Stimulated activated CD4-positive, alpha-beta T cell treated with anti-CD3 and anti-CD28 coated beads, Interleukin-15, amount 100 ng/mL, for 48 hours (primary cell): Measurements from ENCODE around the gene IRF9.

ENCODE experiments used
- DNase-seq, 2 donors: peaks; one replicate each; pipeline ENCODE4 v3.0.0-alpha.2; 2020; ENCODE audit warnings: low read depth in 2 of 2

IRF9 gene

GRCh38 chr14:24147761-24148428, 13.2 kb upstream of the IRF9 start:
- DNase-seq, result no peak

- no peak for DNase-seq
Observed at GRCh38 chr14:24149302-24149969, 11.6 kb upstream of the IRF9 start.

GRCh38 chr14:24150061-24150460, 11.0 kb upstream of the IRF9 start:
- DNase-seq, result no peak

- DNase-seq, result no peak
Observed at GRCh38 chr14:24150567-24150966, 10.5 kb upstream of the IRF9 start.

- no peak for DNase-seq
Observed at GRCh38 chr14:24150993-24151392, 10.1 kb upstream of the IRF9 start.

- no peak for DNase-seq
Observed at GRCh38 chr14:24151404-24152080, 9.5 kb upstream of the IRF9 start.

GRCh38 chr14:24155100-24155499, 6.0 kb upstream of the IRF9 start:
- no peak for DNase-seq

- no peak for DNase-seq
Observed at GRCh38 chr14:24156840-24157239, 4.2 kb upstream of the IRF9 start.

GRCh38 chr14:24157331-24157730, 3.7 kb upstream of the IRF9 start:
- DNase-seq, result no peak

- DNase-seq, result no peak
Observed at GRCh38 chr14:24159777-24160498, 1.1 kb upstream of the IRF9 start.

GRCh38 chr14:24160499-24160849, 591 bp upstream of the IRF9 start:
- DNase-seq, result no peak

- no peak for DNase-seq
Observed at GRCh38 chr14:24162093-24162492, 1.0 kb downstream of the IRF9 start.

GRCh38 chr14:24164518-24164991, 3.5 kb downstream of the IRF9 start:
- DNase-seq, result no peak

GRCh38 chr14:24165785-24166184, 4.7 kb downstream of the IRF9 start:
- DNase-seq, result no peak

- no peak for DNase-seq
Observed at GRCh38 chr14:24167469-24168114, 6.5 kb downstream of the IRF9 start.

- peak; percentile 51 to 65 for DNase-seq
Observed at GRCh38 chr14:24171422-24172260, 10.6 kb downstream of the IRF9 start, which contains the start of gene REC8. Gene REC8 (plus strand): TSS chr14:24172080. CDS start chr14:24172553, 473 bp downstream.

- DNase-seq, result no peak
Observed at GRCh38 chr14:24172261-24172860, 11.3 kb downstream of the IRF9 start.

- DNase-seq, result no peak
Observed at GRCh38 chr14:24172871-24173281, 11.8 kb downstream of the IRF9 start.

GRCh38 chr14:24176599-24176998, 15.5 kb downstream of the IRF9 start:
- no peak for DNase-seq
